HTR-8/SVneo (cell line): Measurements from ENCODE around the gene SF3B5.
"Not testable (repeated sequence)": the region's sequence is repeated elsewhere in the genome, so short reads cannot be mapped to it uniquely, and the experiment has no call there.

Experiments
- DNase-seq: peaks from one replicate; pipeline ENCODE4 v3.0.0; 2011; ENCODE audit warnings: low spot score, mixed read lengths; ENCODE audit not compliant: insufficient read length
- FAIRE-seq: peaks from 2 replicates; lab custom pipeline; 2011; peaks lifted over from hg19 to GRCh38; lab: Jason Lieb, UNC

SF3B5 gene

DNA sequence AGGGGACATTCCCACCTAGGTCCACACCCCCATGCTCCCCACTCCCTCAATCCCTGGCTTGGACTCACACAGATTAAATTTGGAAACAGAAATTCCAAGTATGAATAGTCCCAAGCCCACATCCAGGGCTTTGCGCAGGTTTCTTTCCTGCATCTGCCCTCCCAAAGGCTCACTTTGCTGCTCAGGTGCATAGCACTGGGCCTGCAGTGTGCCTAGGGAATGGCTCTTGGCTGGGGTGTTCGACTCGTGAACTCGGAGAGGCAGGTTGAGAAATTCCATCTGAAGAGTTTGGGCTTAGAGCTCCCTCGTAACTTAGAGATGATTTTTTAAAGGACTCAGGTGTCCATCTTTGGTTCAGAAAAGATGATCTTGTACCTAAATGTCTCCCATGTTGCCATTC, 14.8 kb upstream of the SF3B5 start:
- DNase-seq (no peak), FAIRE-seq (no peak)

DNA sequence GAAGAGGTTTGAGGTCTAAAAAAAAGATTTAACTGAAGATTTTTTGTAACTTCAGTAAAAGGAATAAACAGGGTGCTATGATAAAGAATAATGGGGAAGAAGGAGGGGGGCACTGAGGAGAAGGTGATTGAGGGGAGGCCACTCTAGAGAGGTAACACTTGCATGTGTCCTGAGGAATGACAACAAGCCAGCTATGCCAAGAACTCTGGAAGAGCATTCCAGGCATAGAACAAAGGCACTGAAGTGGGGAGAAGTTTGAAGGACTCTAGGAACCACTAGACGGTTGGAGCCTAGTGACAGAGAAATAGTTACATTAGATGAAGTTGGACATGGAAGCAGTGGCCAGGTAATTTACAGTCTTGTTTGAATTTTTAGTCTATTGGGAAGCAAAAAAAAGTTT, 10.8 kb upstream of the SF3B5 start:
- FAIRE-seq (no peak), DNase-seq (no peak)

DNA sequence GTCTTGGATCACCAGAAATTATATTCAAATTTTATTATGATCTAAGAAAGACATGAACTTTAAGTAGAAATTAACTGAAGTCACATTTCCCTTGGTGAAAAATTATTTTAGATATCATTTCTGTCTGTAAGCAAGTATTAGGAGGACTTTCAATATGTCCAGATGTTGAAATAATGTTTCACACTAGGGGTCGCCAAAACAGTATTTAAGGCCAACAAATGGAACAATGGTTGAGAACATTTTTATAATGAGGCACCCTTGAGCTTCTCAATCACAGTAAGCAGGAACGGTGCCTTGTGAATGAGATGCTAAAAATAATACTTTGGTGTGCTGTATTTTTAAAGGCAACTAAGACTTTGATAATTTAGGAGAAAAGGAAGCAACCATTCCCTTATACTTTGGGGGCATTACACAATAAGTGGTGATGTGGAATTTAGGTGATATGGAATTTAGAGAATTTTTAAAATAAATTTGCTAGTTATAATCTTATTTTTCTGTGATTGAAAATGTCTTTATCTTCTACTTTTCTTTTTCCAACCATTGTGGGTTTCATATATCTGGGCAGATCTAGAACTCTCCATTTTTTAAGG, 9.6 kb upstream of the SF3B5 start:
- FAIRE-seq, result no peak
- peak; percentile 63 for DNase-seq

DNA sequence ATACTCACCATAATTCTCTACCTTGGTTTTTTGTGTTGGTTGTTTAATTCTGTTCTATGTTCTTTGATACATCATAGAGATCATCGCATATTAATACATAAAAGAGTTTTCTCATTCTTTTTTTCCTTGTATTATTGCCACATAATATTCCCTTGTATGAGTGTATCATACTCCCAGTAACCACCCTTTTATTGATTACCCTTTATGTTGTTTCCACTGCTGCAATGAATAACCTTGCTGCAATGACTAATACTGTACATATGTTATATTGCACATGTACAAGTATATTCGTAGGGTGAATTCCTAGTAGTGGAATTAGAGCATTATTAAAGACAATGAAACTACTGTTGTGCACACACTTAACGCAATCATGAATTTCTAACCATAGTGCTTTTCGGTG, 9.1 kb upstream of the SF3B5 start:
- no peak for FAIRE-seq
- DNase-seq, result no peak

DNA sequence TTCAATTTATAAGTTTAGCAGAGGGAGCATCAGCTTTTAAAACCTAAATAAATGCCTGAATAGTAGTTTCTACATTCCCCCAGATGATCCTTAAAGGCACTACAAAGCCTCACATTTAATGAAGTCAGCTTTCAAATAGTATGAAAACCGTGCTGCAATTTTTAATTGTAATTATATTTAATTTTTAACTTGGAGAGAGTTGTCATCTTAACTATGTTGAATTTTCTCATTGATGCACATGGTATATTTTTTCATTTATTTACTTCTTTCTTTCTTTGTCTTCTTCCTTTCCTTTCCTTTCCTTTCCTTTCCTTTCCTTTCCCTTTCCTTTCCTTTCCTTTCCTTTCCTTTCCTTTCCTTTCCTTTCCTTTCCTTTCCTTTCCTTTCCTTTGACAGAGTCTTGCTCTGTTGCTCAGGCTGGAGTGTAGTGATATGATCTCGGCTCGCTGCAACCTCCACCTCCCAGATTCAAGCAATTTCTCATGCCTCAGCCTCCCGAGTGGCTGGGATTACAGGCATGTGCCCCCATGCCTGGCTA, 7.7 kb upstream of the SF3B5 start:
- DNase-seq, result no peak
- no peak for FAIRE-seq

DNA sequence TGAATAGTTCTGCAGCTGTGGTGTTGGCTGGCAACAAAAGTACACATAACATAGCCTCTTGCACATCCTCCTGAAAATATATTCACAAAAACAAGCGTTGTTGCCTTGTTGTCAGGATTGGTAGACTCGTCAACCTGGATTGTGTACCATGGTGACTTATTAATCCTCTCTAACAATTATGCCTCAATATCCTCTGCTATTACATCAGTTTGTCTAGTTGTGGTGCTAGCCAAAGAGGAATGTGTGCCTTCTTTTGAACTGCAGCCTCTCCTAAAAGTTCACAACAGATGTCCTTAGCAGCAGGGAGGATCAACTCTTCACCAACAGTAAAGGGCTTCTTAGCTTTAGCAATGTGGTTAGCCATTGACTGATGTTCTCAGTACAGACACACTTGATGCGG, 3.6 kb upstream of the SF3B5 start:
- FAIRE-seq, result no peak
- DNase-seq, result no peak

DNA sequence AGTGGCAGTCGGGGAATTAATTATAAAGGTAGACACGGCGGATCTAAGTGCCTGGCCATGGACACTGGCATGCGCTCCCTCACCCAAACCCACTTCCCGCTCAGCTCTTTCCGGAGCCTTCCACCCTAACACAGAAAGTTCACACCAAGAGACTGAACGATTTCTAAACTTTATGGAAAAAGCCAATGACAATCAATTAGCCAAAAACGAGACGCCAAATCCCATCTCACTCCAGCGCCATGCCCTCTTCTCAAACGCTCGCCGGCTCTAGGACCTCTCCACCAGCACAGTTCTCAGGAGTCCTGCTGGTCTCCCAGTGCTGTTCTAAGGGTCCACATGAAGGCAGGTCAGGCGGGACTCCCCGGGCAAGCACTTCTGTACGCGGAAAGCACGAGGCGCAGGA, 641 bp downstream of the SF3B5 start:
- FAIRE-seq (no peak), DNase-seq (no peak)

DNA sequence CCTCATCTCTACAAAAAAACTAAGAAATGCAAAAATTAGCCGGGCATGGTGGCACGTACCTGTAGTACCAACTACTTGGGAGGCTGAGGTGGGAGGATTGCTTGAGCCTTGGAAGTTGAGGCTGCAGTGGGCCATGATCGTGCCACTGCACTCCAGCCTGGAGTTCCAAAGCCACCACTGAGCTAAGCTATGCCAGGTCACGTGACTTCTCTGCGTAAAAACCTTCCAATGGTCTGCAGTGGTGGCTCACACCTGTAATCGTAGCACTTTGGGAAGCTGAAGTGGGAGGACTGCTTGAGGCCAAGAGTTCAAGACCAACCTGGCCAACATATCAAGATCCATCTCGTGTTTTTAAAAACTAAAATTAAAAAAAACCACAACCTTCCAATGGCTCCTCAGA, 1.7 kb downstream of the SF3B5 start:
- DNase-seq, result no peak
- FAIRE-seq, result no peak

DNA sequence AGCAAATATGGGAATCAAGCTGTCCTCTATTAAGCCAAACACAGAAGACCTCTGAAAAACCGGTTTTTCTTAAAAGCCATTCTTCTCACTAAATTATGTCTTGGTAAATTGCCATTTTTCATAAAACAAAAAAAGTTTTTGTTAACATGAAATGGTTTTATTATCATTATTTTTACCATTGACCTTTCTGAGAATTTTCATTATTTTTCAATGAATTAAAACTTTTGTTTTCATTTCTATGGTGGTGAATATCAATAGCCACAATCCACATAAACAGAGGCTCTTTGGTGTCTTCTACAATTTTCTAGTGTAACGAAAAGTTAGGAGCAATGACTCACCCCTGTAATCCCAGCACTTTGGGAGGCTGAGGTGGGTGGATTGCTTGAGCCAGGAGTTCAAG, 2.1 kb downstream of the SF3B5 start:
- DNase-seq, result no peak
- no peak for FAIRE-seq

DNA sequence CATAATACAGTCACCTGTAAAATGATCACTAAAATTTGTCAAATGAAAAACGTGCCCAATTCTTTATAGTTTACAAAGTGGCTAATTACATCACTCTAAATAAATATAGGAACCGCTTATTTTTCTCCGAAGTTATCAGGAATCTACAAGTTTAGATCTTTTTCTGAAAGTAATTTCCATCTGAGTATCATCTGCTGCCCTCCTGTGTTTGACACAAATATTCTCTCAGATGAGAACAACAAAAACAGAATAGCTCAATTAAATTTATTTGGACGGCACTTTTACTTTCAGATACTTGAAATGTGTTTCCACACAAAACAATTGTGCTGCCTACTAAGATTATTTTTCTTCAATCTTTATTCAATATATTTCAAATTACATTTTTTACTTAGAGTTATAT, 5.0 kb downstream of the SF3B5 start:
- FAIRE-seq, result no peak
- DNase-seq, result no peak

DNA sequence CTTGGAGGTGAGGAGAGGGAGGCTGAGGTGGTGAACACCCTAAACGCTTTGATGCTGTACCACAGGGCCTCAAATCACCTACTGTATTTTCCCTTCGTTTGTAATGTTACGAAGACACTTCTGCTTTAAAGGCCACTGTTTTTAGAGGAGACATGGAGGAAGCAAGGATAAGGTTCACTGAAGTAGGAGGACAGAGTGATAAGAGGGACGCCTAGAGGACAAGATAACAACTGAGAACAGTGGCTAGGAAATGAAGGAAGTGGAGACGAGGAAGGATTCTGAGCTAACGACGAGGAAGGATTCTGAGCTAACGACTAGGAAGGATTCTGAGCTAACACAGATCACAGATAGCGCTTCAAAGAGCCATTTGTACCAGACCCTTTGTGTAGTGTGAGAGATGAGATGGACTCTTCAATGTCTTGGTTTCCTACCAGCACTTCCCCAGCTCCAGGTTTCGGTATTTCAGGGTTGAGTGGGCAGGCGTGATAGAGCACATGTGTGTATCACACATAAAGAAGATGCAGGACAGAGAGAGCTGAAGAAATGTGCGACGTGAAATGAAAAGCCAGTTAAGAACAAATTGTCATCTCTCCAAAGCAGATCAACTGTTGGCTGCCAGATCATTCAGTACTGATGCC, 7.5 kb downstream of the SF3B5 start:
- DNase-seq (no peak), FAIRE-seq (no peak)

DNA sequence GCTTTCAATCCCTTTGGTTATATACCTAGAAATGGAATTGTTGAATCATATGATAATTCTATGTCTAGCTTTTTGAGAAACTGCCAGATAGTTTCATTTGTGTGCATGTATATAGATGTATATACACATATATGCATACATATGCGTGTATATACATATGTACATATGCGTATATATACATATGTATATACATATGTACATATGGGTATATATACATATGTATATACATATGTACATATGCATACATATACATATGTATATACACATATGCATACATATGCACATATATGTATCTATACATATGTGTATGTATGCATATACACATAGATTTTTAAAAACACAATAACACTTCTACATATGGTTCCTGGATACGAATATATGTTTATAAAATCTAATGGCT, 8.4 kb downstream of the SF3B5 start:
- no peak for DNase-seq
- no peak for FAIRE-seq

DNA sequence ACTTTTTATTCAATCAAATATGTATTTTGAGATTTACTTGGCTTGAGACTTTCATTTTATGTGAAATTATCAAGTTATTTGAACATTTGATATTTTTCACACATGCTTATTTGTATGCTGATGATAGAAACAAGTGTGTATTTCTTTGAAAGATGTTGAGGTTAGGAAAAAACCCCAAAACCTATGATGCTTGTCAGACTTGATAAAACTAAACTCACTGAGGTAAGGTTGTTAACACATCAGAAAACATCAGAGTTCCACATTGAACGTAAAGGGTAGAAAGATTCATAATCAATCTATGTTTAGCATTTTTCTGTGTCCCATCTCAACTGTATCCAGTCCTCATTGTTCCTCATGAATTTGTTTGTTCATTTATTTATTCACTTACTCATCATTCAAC, 12.2 kb downstream of the SF3B5 start:
- DNase-seq (no peak), FAIRE-seq (no peak)

DNA sequence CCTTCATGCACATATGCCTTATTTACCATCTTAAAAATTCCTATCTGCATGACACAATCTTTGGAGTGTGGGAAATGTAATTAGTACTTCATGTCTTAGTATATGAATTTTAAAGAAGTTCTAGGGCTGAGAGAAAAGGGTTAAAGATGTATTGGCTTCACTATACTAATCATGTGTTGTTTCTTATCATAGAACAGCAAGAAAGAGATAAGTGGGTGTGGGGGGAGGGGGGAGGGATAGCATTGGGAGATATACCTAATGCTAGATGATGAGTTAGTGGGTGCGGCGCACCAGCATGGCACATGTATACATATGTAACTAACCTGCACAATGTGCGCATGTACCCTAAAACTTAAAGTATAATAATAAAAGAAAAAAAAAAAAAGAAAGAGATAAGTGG, 13.0 kb downstream of the SF3B5 start:
- not testable (repeated sequence) for FAIRE-seq, DNase-seq

DNA sequence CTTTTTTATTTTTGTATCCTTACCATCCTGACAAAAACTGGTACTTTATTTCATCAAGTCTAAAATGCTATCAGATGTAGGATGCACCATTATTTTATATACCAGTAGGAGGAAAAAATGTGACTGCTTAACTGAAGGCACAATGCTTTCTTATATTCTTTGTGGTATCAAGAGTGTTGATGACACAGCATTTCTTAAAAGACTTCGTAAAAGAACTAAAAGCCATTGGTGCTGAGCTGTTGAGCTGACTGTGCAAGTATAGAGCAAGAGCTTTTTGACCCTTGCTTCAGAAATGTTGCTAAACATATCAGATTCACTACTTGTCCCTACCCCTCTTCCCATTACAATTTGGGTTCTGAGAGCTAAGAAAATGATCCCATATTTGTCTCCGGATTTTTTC, 17.5 kb downstream of the SF3B5 start:
- DNase-seq (no peak), FAIRE-seq (no peak)

DNA sequence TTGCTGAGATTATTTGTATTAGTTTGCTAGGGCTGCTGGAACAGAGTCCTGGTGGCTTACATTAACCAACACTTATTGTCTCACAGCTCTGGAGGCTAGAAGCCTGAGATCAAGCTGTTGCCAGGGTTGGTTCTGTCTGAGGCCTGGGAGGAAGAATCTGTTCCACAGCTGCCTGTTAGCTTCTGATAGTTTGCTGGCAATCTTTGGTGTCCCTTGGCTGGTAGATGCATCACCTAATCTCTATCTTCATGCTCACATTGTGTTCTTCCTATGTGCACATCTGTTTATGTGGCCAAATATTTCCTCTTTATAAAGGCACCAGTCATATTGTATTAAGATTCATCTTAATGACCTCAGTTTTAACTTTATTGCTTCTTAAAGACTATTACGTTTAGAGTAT, 19.5 kb downstream of the SF3B5 start:
- FAIRE-seq, result no peak
- DNase-seq, result no peak

DNA sequence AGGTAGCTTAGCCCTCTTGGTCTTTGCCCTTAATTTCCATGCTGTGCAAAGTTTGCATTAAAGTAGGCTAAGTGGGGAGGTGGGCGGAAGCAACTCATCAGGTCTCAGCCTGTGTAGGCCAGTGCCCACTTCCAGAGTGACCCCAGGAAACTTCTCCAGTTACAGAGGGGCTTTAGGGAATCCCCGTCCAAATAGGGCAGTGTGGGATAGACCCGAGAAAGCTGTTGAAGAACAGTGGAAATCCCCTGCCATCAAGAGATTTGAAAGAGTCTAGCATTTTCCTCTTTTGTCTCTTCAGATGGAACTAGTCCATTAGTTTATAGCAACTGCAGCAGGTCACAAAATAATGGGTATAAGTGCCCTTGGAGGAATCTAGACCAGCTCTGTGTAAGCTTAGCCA, 20.2 kb downstream of the SF3B5 start:
- FAIRE-seq, result no peak
- no peak for DNase-seq

DNA sequence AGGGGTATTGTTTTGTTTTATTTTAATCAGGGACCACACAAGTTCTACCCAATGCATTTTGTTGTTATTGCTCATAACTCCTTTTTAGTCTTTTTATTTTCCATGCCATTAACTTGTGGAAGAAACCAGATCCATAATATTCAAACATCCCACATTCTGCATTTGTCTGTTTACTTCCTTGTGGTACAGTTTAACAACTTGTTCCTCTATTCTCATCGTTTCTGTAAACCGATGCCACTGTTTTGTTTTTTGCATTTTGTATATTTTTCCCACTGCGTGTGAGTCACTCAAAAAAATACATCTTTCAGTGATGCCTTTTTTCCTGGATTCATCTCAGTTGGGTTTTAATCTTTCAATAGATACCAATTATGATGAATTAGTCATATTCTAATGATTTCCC, 22.3 kb downstream of the SF3B5 start:
- no peak for FAIRE-seq
- no peak for DNase-seq

DNA sequence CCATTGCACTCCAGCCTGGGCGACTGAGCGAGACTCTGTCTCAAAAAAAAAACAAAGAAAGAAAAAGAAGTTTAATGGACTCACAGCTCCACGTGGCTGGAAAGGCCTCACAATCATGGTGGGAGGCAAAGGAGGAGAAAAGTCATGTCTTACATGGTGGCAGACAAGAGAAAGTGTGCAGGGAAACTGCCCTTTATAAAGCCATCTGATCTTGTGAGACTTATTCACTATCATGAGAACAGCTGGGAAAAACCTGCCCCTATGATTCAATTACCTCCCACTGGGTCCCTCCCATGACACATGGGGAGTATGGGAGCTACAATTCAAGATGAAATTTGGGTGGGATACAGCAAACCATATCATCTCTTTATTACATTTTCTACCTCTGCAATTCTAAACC, 25.9 kb downstream of the SF3B5 start:
- DNase-seq, result no peak
- no peak for FAIRE-seq

DNA sequence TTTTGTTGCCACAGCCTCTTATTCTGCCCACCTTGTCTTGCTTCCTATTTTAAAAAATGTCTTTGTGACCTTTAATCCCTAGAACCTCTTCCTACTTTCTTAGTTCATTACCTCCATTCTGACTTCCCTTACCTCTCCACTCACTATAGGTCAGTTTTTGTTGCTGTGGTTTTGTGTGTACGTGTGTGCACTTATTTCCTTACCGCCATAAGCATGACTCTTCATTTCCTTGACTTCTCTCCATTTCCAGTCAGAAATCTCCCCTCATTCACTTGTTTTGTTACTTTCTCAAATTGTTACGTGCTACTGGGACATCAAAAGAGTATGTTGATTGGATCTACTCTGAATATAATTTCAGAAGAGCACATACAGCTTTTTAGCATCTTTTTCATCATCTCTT, 26.6 kb downstream of the SF3B5 start:
- DNase-seq (no peak), FAIRE-seq (no peak)

DNA sequence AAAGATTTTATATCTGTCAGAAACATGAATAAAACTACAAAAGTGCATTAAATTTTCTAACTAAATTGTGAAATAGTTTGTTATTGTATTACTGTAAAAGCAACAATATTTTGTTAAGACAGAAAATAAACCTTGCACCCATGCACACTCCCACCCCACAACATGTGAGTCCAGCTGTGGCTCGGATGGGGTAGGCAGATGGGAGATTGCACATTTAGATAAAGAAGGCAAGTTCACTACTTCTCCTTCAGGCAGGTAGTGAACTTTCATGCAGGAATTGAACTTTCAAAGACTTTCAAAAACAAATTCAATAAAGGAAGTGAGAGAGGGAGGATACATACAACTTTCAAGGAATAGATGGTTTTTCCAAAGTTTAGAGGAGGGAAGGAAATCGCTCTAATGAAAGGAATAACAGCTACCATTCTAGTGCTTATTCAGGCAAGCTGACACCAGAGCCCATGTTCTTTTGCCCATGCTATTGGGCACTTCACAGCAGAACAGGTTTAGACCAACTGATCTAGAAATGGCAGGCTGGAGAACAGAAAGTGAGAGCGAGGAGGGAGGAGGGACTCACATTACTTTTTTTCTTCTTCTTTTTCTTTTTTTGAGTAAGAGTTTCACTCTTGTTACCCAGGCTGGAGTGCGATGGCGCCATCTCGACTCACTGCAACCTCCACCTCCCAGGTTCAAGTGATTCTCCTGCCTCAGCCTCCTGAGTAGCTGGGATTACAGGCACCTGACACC, 28.5 kb downstream of the SF3B5 start:
- no peak for DNase-seq
- FAIRE-seq, result no peak

DNA sequence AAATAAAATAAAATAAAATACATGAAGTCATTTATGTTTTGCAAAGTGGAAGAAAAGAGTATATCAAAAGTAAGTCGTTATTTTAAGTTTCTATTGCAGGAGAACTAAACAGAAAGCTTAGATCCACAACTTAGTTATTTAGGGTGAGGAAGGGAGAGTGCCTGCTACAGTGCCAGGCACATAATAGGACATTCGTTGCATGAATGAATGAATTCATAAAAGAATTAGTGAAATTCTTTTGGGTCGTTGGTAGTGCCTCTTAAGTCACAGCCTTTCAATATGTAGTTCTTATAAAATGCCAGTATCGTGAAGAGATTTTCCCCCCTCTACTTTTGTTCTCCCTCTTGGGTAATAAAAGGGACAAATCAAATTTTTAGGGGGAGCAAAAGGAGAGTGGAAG, 29.1 kb downstream of the SF3B5 start:
- no peak for DNase-seq

More for the DNA sequence above, 29.1 kb downstream of the SF3B5 start:
- no peak for FAIRE-seq
